ENCODE data around the gene EEF1G. TPM values are rescaled to one million over a fixed set of nuclear protein-coding genes. Genes with fewer than 3 reads are reported as not detected.

Gene EEF1G
- total and polyA plus RNA-seq, 9 of the 15 experiments (the other 6 are each of a cell fraction or from before 2014, with no cell fraction given): 985 to 2,349 (median 2,035) TPM

DNA sequence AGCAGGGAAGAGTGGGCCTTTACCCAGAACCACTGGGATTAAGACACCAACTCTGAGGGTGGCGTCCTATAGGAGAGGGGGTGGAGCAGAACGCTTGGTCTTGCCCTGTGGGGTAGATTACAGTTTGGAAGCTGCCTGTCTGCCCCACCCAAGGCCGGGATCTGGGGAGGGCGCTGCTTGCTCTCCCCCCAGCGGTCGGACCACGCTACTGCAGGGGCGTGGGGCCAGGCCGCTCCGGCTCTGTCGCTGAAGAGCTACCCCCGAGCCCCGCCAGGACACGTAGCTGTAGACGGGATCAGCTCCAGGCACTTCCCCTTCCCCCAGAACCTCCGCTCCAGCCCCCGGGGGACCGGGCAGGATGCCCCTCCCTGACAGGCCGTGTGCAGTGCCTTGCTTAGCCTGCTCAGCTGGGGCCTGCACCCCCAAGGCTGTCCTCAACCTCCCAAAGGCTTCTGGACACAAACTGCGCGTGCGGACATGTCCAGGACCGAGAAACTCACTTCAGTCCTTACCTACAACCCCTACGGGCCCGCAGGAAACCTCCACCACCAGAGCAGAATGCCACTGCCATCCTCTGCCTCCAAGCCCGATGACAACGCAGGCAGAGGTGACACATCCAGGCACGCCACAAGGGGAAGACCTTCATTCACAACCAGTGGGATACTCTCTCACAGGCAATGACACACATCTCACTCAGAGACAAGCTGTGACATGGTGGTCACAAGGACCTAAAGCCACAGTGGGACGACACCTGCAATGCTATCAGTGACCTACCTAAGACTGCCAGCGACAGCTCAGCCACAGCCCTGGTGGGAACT lies 30.7 kb downstream of the EEF1G start (continued):
- TF ChIP-seq KLF16 (IDR thresholded peaks at IDR 0.05): peak; percentile 57; the same call in 1 of the 2 replicates
- TF ChIP-seq, protein P1, sequence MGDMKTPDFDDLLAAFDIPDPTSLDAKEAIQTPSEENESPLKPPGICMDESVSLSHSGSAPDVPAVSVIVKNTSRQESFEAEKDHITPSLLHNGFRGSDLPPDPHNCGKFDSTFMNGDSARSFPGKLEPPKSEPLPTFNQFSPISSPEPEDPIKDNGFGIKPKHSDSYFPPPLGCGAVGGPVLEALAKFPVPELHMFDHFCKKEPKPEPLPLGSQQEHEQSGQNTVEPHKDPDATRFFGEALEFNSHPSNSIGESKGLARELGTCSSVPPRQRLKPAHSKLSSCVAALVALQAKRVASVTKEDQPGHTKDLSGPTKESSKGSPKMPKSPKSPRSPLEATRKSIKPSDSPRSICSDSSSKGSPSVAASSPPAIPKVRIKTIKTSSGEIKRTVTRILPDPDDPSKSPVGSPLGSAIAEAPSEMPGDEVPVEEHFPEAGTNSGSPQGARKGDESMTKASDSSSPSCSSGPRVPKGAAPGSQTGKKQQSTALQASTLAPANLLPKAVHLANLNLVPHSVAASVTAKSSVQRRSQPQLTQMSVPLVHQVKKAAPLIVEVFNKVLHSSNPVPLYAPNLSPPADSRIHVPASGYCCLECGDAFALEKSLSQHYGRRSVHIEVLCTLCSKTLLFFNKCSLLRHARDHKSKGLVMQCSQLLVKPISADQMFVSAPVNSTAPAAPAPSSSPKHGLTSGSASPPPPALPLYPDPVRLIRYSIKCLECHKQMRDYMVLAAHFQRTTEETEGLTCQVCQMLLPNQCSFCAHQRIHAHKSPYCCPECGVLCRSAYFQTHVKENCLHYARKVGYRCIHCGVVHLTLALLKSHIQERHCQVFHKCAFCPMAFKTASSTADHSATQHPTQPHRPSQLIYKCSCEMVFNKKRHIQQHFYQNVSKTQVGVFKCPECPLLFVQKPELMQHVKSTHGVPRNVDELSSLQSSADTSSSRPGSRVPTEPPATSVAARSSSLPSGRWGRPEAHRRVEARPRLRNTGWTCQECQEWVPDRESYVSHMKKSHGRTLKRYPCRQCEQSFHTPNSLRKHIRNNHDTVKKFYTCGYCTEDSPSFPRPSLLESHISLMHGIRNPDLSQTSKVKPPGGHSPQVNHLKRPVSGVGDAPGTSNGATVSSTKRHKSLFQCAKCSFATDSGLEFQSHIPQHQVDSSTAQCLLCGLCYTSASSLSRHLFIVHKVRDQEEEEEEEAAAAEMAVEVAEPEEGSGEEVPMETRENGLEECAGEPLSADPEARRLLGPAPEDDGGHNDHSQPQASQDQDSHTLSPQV (IDR thresholded peaks at IDR 0.05): peak; percentile 64
- no peak for TF ChIP-seq FOXA3 (CRISPR knock-in tag; conservative IDR thresholded peaks at IDR 0.05 in 1 of 2, IDR thresholded peaks at IDR 0.05 in 1 of 2)
- TF ChIP-seq, protein P2, sequence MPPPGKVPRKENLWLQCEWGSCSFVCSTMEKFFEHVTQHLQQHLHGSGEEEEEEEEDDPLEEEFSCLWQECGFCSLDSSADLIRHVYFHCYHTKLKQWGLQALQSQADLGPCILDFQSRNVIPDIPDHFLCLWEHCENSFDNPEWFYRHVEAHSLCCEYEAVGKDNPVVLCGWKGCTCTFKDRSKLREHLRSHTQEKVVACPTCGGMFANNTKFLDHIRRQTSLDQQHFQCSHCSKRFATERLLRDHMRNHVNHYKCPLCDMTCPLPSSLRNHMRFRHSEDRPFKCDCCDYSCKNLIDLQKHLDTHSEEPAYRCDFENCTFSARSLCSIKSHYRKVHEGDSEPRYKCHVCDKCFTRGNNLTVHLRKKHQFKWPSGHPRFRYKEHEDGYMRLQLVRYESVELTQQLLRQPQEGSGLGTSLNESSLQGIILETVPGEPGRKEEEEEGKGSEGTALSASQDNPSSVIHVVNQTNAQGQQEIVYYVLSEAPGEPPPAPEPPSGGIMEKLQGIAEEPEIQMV (tag; conservative IDR thresholded peaks at IDR 0.05; ENCODE audit: low read depth): no peak
- TF ChIP-seq PTTG1 (tag; IDR thresholded peaks at IDR 0.05; ENCODE audit: low read depth): no peak
- 0 out of 2 replicates have a peak, but pooled peaks have one; percentile 66 for TF ChIP-seq MTA3 (IDR thresholded peaks at IDR 0.05; ENCODE audit: borderline replicate concordance)
- TF ChIP-seq ZNF707 (CRISPR knock-in tag; conservative IDR thresholded peaks at IDR 0.05): no peak
- peak; percentile 37; the same call in 1 of the 2 replicates for TF ChIP-seq POLR2G (IDR thresholded peaks at IDR 0.05; ENCODE audit: low read depth, low read length)
- no peak for TF ChIP-seq U2AF1 (optimal IDR thresholded peaks at IDR 0.05; ENCODE audit: low read depth, low read length)
- TF ChIP-seq GABPB2 (CRISPR knock-in tag; conservative IDR thresholded peaks at IDR 0.05): no peak
- no peak for TF ChIP-seq NR1H2 (CRISPR knock-in tag; IDR thresholded peaks at IDR 0.05)
- peak; percentile 33 to 40; a peak in 3 of 4 replicates for TF ChIP-seq NRF1 (conservative IDR thresholded peaks at IDR 0.05 in 1 of 2, IDR thresholded peaks at IDR 0.05 in 1 of 2)
- no peak for TF ChIP-seq POLR2AphosphoS2 (IDR thresholded peaks at IDR 0.05; ENCODE audit: low read length)
- TF ChIP-seq HEY1 (CRISPR knock-in tag; IDR thresholded peaks at IDR 0.05; ENCODE audit: borderline replicate concordance): 0 out of 2 replicates have a peak, but pooled peaks have one; percentile 18
- TF ChIP-seq DPF2 (IDR thresholded peaks at IDR 0.05): 0 out of 2 replicates have a peak, but pooled peaks have one; percentile 9
- TF ChIP-seq FIP1L1 (IDR thresholded peaks at IDR 0.05; ENCODE audit: low read depth, low read length, poor library complexity, severe bottlenecking): peak; percentile 43
- TF ChIP-seq U2AF2 (optimal IDR thresholded peaks at IDR 0.05; ENCODE audit: low read depth, low read length): no peak
- TF ChIP-seq NEUROD1 (IDR thresholded peaks at IDR 0.05; ENCODE audit: borderline replicate concordance, low read depth, low read length, partially characterized antibody): peak; percentile 13
- TF ChIP-seq, protein P3, sequence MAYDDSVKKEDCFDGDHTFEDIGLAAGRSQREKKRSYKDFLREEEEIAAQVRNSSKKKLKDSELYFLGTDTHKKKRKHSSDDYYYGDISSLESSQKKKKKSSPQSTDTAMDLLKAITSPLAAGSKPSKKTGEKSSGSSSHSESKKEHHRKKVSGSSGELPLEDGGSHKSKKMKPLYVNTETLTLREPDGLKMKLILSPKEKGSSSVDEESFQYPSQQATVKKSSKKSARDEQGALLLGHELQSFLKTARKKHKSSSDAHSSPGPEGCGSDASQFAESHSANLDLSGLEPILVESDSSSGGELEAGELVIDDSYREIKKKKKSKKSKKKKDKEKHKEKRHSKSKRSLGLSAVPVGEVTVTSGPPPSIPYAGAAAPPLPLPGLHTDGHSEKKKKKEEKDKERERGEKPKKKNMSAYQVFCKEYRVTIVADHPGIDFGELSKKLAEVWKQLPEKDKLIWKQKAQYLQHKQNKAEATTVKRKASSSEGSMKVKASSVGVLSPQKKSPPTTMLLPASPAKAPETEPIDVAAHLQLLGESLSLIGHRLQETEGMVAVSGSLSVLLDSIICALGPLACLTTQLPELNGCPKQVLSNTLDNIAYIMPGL (CRISPR knock-in tag; IDR thresholded peaks at IDR 0.05): 0 out of 2 replicates have a peak, but pooled peaks have one; percentile 49
- no peak for TF ChIP-seq RBM25 (IDR thresholded peaks at IDR 0.05; ENCODE audit: low read depth, low read length, severe bottlenecking)

Measured in K562 (cell line).